Activated T-cell treated with anti-CD3 and anti-CD28 coated beads for 48 hours (primary cell): Measurements from ENCODE around the gene CAPRIN1.

Experiments
- DNase-seq: peaks from one replicate; pipeline ENCODE4 v3.0.0-alpha.2; 2020; ENCODE audit warnings: low read depth

Gene CAPRIN1

DNA sequence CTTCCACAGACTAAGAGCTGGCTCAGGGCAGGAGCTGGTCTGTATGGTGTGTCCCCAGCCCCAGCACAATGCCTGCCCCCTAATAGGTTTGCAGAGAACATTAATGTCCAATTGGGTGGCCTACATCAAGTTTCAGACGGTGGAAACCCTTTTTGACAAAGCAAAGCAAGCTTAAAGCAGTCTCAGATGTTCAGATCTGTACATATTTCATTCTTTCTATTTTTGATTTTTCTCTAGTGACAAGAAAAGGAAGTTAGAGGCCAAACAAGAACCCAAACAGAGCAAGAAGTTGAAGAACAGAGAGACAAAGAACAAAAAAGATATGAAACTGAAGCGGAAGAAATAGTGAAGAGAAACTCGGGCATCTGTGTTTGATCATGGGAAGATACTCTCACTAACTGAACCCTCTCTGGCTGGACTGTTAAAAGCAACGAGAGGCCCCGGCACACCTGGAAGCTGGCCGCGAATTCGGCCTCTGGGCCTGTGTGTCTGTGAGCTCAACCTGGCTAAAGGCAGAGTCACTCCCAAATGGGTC is 94.4 kb downstream of the CAPRIN1 start:
- no peak for DNase-seq

DNA sequence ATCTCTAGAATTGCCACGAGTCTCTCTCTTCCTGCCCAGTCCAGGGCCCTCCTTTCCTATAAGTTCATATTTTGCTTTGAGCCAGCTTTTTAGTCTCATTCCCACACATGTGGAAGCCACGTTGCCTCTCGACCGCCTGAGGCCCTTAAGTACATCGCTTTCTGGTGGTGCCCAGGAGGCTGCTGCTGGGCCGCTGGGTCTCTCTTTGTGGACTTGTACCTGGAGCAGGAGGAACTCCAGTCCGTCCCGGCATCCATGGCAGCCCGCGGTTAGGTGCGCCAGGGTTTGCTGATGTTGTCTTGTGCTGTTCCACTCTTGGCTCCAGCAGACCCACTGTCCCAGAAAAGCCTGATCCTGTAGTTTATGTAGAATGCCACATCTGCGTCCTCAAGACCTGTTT is 94.9 kb downstream of the CAPRIN1 start:
- no peak for DNase-seq

DNA sequence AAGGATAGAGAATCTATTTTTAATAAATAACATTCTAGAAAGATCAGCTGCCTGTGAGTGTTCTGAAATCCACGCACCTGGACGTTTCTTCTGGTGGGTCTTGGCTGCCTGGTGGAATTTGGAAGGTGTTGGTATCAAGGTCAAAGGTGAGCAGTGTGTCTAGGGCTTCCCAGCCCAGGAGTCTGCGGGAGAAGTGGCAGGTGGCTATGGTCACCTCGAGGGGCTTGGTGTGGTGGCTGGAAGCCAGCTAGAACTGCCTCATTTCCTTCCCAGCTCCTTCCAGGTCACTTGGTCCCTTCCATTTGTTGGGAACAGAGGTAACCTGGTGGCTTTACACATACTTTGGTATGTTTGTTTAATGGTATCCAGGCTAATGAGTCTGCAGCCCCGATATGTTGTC is 95.3 kb downstream of the CAPRIN1 start:
- no peak for DNase-seq

DNA sequence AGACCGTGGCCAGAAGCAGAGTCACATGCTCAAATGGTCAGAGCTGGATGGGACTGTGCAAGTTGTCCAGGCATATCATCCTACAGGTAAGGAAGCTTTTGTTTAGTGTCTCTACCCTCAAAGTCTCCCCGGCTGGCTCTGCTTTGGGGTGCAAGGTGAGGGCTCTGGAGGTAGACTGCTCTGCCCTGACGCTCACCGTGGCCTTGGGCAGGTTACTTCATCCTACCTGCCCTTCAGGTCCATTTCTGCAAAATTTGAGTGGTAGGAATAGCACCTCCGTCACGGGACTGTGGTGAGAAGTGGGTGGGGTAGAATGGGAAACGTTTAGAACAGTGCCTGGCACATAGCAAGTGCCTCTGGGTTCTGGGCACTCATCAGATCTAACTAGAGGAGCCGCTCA is 96.0 kb downstream of the CAPRIN1 start:
- no peak for DNase-seq

DNA sequence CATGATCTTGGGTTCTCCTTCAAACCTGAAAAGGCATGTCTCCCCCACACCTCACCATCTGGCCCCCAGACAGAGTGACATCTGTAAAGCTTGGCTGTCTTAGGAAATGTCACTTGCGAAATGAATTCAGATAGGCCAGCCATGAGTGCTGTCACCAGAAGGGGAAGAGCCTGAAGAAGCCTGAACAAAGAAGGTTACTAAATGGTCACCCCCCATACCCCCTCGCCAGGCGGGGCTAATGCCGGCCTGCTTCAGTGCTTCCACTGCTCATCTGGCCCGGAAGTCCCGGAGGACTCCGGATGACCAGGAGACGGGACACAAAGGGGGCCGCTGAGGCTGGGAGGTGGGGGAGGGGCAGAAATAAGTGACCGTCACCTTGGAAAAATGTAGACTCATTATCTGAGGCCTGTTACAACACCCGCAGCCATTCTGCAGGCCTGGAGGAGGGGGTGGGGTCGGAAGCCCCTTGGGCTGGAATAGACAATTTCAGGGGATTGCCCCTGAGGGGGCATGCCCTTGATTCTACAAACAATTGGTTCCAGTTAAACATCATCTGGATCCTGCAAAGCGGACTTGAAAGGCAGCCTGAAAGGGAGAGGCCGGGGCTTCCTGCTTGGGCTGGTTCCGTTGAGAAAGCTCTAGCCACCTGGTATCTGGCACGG is 97.1 kb downstream of the CAPRIN1 start:
- no peak for DNase-seq

DNA sequence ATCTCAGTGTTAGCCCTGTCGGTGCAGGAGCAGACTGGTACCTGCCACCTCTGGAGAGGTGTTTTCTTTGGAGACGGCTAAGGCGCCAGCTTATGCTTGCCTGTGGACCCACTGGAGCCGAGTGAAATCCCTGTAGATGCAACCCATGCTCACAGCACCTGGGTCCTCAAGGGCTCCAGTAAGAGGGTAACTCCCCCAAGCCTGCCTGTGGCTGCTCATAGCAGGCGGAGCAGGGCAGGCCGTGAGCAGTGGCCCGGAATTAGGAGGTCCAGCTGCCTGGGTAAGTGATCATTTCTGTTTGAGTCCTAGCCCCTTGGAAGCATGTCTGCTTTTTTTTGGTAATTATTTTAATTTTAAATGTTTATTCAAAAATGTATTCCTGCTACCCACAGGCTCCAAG is 97.7 kb downstream of the CAPRIN1 start:
- no peak for DNase-seq

DNA sequence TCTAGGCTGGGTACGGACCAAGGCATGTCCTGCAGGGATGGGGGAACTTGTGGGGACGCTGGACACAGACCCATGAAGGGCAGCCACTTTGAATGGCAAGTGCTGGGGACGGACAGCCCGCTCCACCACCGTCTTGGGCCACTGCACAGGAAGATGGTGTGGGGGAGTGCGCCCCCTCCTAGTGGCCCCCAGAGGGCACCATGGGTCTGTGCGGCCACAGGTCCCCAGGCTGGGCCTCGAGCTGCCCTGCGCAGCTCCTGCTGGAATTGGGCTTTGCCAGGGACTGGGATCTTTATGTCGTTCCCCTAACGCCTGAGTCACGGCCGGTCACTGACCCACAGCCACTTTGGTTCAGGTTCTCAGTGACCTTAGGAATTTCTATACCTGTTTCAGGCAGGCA is 98.3 kb downstream of the CAPRIN1 start:
- no peak for DNase-seq

DNA sequence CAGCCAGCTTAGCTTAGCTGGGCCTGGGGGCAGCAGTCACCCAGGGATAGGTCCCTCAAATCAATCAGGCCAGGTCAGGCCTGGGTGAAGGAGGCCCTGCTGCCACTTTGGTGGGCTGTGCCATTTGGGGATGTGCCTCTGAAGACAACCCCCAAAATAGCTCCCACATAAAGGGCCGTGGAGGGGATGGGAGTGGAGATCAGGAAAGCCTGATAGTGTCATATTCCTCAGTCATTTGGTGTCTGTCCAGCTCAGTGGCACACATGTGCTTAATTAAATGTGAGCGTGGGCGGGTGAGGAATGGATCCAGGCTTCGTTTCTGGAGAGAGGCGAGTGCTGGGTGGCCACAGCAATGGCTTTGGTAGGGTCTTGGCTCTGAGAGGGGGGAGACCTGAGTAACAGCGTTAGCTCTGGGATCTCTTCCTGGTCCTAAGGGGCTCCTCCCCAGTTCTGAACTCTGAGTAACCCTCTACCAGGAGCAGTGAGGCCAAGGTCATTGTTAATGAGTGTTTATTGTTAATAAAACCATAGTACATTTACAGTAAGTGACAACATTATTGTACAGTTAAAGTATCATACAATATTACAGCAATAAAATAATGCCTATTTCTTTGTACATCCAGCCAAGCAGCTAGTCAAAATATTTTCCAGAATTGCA is 99.1 kb downstream of the CAPRIN1 start:
- no peak for DNase-seq
